Panc1 (cell line): ENCODE data around the gene SERHL2. TPM values are rescaled to one million over a fixed set of nuclear protein-coding genes. Genes with fewer than 3 reads are reported as not detected.
"Not testable (repeated sequence)": the region's sequence is repeated elsewhere in the genome, so short reads cannot be mapped to it uniquely, and the experiment has no call there.

Experiments
- ATAC-seq: fragments of 200-7000 bp; cut with Tn5 transposase; 2 replicates; pipeline ENCODE4 v1.9.1; 2020; ENCODE audit warnings: mild to moderate bottlenecking, moderate library complexity
- BruUV-seq: library from RNA; stranded (reverse); fragments of 400-500 nt; replicated peaks from 2 replicates; lab custom pipeline; 2021; lab: Mats Ljungman, UMichigan
- CTCF ChIA-PET: fragments of 300-600 bp; sonication (Branson Sonifier 250); formaldehyde crosslinking; loops from one replicate; lab custom pipeline; 2022; ENCODE audit warnings: antibody characterized with exemption; lab: Charles Lee
- POLR2A ChIA-PET: fragments of 300-600 bp; sonication (Branson Sonifier 250); formaldehyde crosslinking; loops from one replicate; lab custom pipeline; 2022; ENCODE audit warnings: antibody characterized with exemption; lab: Charles Lee
- DNase-seq: peaks from one replicate; pipeline ENCODE4 v3.0.0-alpha.2; 2010; ENCODE audit warnings: low read depth, low spot score
- H3K27ac ChIP-seq: 2 replicates; pipeline ENCODE4 v1.5.1; 2011; ENCODE audit warnings: mild to moderate bottlenecking, low read length, inconsistent platforms
- H3K27me3 ChIP-seq: fragments of 200-500 bp; sonication (Bioruptor generic); 2 replicates; pipeline ENCODE4 v1.6.0; 2014; ENCODE audit warnings: low read length, inconsistent platforms; ENCODE audit not compliant: control insufficient read depth, insufficient read depth
- H3K36me3 ChIP-seq: fragments of 200-500 bp; sonication (Bioruptor generic); 2 replicates; pipeline ENCODE4 v1.5.1; 2014; ENCODE audit warnings: inconsistent platforms, mild to moderate bottlenecking, low read length, moderate library complexity; ENCODE audit not compliant: control insufficient read depth, insufficient read depth
- H3K4me1 ChIP-seq: 2 replicates; pipeline ENCODE4 v1.5.1; 2011; ENCODE audit warnings: inconsistent platforms, mild to moderate bottlenecking, low read length, moderate library complexity; ENCODE audit not compliant: control insufficient read depth, insufficient read depth
- H3K4me3 ChIP-seq, 2 experiments: 2 replicates each; pipeline ENCODE4 v1.5.1; 2011 to 2012; ENCODE audit warnings: low read depth in 2 of 2, low read length in 2 of 2, mild to moderate bottlenecking in 2 of 2, inconsistent platforms in 1 of 2, moderate library complexity in 1 of 2
- H3K9me3 ChIP-seq: fragments of 200-500 bp; sonication (Bioruptor generic); 2 replicates; pipeline ENCODE4 v1.5.1; 2014; ENCODE audit warnings: low read depth, mild to moderate bottlenecking, inconsistent platforms, low read length, moderate library complexity; ENCODE audit not compliant: control insufficient read depth, insufficient read depth
- POLR2AphosphoS5 ChIP-seq: IDR thresholded peaks from 2 replicates; pipeline ENCODE4 v1.6.1; 2012; ENCODE audit warnings: mild to moderate bottlenecking, low read depth, low read length, moderate library complexity
- SIN3A ChIP-seq: IDR thresholded peaks from 2 replicates; pipeline ENCODE4 v1.6.1; 2012; ENCODE audit warnings: low read depth, mild to moderate bottlenecking, low read length, moderate library complexity, borderline replicate concordance; ENCODE audit not compliant: insufficient read depth
- TCF7L2 ChIP-seq: IDR thresholded peaks from 2 replicates; pipeline ENCODE4 v1.6.1; 2011; ENCODE audit warnings: mild to moderate bottlenecking, low read depth, low read length, inconsistent platforms
- in situ Hi-C: cut with HindIII; loops from 2 replicates; pipeline ENCODE4 v1.10.0; 2016; ENCODE audit warnings: low sequenced_read_pairs, low pct_unique_long_range_greater_than_20kb
- intact Hi-C: fragments of 100-400 bp; cut with micrococcal nuclease; formaldehyde crosslinking; loops from one replicate; pipeline ENCODE4 v1.10.0; 2022; ENCODE audit not compliant: unreplicated experiment
- total RNA-seq: library from RNA; stranded (reverse); gene quantifications from one replicate; pipeline ENCODE4 v1.2.1, GENCODE V29; 2021; ENCODE audit not compliant: unreplicated experiment
- TF ChIP-seq, protein P1 (sequence below): fragments of 450-650 bp; IDR thresholded peaks from 2 replicates; pipeline ENCODE4 v1.5.1; 2017; ENCODE audit warnings: mild to moderate bottlenecking
- TF ChIP-seq, protein P2 (sequence below), 2 experiments: IDR thresholded peaks; 2 replicates each; pipeline ENCODE4 v1.6.1; 2011 to 2012; ENCODE audit warnings: low read depth in 2 of 2, control low read depth in 1 of 2, low read length in 1 of 2, mild to moderate bottlenecking in 1 of 2, moderate library complexity in 1 of 2; ENCODE audit not compliant: insufficient read depth in 1 of 2

SERHL2 gene
- total RNA-seq, 1 experiment from 2014 or later: 1.6 TPM

DNA sequence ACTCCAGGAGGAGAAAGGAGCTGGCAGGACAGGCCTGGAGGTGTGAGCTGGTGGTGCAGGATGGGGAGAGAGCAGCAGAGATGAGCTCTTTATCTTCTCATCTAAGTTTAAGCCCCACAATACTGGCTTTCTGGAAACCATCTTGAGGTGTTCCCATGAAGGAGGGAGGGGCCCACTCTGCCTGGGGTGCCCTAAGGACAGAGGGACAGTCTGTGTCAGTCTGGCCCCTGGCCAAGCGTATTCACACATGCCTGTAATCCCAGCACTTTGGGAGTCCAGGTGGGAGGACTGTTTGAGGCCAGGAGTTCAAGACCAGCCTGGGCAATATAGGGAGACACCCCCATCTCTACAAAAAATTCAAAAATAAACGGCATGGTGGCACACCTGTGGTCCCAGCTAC lies 8.9 kb downstream of the SERHL2 start:
- in situ Hi-C loops: no loop called here
- TF ChIP-seq SIN3A (no peak), POLR2AphosphoS5 (no peak), TCF7L2 (no peak)
- TF ChIP-seq, protein P1, sequence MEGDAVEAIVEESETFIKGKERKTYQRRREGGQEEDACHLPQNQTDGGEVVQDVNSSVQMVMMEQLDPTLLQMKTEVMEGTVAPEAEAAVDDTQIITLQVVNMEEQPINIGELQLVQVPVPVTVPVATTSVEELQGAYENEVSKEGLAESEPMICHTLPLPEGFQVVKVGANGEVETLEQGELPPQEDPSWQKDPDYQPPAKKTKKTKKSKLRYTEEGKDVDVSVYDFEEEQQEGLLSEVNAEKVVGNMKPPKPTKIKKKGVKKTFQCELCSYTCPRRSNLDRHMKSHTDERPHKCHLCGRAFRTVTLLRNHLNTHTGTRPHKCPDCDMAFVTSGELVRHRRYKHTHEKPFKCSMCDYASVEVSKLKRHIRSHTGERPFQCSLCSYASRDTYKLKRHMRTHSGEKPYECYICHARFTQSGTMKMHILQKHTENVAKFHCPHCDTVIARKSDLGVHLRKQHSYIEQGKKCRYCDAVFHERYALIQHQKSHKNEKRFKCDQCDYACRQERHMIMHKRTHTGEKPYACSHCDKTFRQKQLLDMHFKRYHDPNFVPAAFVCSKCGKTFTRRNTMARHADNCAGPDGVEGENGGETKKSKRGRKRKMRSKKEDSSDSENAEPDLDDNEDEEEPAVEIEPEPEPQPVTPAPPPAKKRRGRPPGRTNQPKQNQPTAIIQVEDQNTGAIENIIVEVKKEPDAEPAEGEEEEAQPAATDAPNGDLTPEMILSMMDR: no peak
- TF ChIP-seq, protein P2, sequence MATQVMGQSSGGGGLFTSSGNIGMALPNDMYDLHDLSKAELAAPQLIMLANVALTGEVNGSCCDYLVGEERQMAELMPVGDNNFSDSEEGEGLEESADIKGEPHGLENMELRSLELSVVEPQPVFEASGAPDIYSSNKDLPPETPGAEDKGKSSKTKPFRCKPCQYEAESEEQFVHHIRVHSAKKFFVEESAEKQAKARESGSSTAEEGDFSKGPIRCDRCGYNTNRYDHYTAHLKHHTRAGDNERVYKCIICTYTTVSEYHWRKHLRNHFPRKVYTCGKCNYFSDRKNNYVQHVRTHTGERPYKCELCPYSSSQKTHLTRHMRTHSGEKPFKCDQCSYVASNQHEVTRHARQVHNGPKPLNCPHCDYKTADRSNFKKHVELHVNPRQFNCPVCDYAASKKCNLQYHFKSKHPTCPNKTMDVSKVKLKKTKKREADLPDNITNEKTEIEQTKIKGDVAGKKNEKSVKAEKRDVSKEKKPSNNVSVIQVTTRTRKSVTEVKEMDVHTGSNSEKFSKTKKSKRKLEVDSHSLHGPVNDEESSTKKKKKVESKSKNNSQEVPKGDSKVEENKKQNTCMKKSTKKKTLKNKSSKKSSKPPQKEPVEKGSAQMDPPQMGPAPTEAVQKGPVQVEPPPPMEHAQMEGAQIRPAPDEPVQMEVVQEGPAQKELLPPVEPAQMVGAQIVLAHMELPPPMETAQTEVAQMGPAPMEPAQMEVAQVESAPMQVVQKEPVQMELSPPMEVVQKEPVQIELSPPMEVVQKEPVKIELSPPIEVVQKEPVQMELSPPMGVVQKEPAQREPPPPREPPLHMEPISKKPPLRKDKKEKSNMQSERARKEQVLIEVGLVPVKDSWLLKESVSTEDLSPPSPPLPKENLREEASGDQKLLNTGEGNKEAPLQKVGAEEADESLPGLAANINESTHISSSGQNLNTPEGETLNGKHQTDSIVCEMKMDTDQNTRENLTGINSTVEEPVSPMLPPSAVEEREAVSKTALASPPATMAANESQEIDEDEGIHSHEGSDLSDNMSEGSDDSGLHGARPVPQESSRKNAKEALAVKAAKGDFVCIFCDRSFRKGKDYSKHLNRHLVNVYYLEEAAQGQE (IDR thresholded peaks at IDR 0.05; ENCODE audit: insufficient read depth in 1 of 2, low read depth in 2 of 2, low read length in 1 of 2): no peak
- intact Hi-C loops: no loop called here
- BruUV-seq: no TSS peak
- CTCF ChIA-PET: no interaction called here
- H3K27ac ChIP-seq: no peak overlapping the region
- no peak for ATAC-seq
- POLR2A ChIA-PET: interaction anchor here (0.6 kb wide), 1 partner anchor 23 kb away, joined by 5 read pairs; no protein-coding TSS in a partner anchor
- H3K9me3 ChIP-seq: no peaks in the 10 kb centered on the region
- H3K27me3 ChIP-seq: no peaks in the 10 kb centered on the region
- DNase-seq: no peak
- no peaks in the 10 kb centered on the region for H3K4me1 ChIP-seq
- H3K4me3 ChIP-seq: no peak overlapping the region
- H3K36me3 ChIP-seq: no peaks in the 10 kb centered on the region

DNA sequence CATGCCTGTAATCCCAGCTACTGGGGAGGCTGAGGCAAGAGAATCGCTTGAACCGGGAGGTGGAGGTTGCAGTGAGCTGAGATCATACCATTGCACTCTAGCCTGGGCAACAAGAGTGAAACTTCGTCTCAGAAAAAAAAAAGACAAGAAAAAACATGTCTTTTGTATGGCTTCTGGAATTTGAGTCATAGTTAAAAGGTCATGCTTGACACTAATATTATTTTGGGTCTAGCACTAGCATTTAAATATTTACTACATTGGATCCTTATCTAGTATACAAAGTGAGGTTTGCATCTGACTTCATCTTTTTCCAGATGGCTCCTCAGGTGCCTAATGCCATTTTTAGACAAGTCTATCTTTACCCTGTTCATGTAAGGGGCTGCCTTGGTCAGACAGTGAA lies 10.2 kb downstream of the SERHL2 start:
- H3K27me3 ChIP-seq, CTCF ChIA-PET, ATAC-seq, DNase-seq, H3K27ac ChIP-seq, H3K4me1 ChIP-seq, BruUV-seq, H3K9me3 ChIP-seq, POLR2A ChIA-PET, intact Hi-C loops, H3K4me3 ChIP-seq, in situ Hi-C loops, H3K36me3 ChIP-seq: not testable (repeated sequence)

DNA sequence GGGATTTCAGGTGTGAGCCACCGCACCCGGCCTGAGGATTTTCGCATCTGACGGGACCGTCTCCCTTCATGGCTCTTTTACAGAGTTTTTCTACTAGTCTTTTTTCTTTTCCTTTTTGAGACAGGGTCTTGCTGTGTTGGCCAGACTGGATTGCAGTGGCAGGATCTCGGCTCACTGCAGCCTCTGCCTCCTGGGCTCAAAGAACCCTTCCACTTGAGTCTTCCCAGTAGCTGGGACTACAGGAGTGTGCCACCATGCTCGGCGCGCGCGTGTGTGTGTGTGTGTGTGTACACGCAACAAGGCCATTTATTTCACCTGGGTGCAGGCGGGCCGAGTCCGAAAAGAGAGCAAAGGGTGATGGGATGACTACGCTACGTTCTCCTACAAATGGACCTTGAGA lies 10.9 kb downstream of the SERHL2 start:
- DNase-seq: no peak
- intact Hi-C loops (no loop called here), in situ Hi-C loops (no loop called here)
- Histone ChIP-seq H3K27ac (no peak overlapping the region), H3K4me1 (no peaks in the 10 kb centered on the region), H3K27me3 (no peaks in the 10 kb centered on the region), H3K36me3 (no peaks in the 10 kb centered on the region), H3K4me3 (no peak overlapping the region), H3K9me3 (no peaks in the 10 kb centered on the region)
- TF ChIP-seq SIN3A (no peak), POLR2AphosphoS5 (no peak), TCF7L2 (no peak)
- TF ChIP-seq, protein P2 (IDR thresholded peaks at IDR 0.05; ENCODE audit: insufficient read depth in 1 of 2, low read depth in 2 of 2, low read length in 1 of 2): no peak
- TF ChIP-seq, protein P1: no peak
- ATAC-seq: no peak
- POLR2A ChIA-PET: interaction anchor here (0.7 kb wide), 1 partner anchor 71 kb away, joined by 4 read pairs; no protein-coding TSS in a partner anchor
- CTCF ChIA-PET: no interaction called here
- no TSS peak for BruUV-seq
